ENCODE measurements around the gene LNX1.
"Not testable (repeated sequence)": the region's sequence is repeated elsewhere in the genome, so short reads cannot be mapped to it uniquely, and the experiment has no call there.

LNX1 gene

GRCh38 chr4:53480909-53481308 lies 110.4 kb downstream of the LNX1 start:
- Histone ChIP-seq H3K9me3 (ENCODE audit: control insufficient read depth, insufficient read depth, low read depth, low read length) (no peaks in the 10 kb centered on the region), H3K27me3 (ENCODE audit: control insufficient read depth, insufficient read depth, low read length) (no peaks in the 10 kb centered on the region), H3K4me1 (ENCODE audit: control insufficient read depth, insufficient read depth, low read length) (peaks cover 37% of the 10 kb centered on the region), H3K27ac (ENCODE audit: low read depth, low read length) (no peak overlapping the region), H3K4me3 (ENCODE audit: low read depth, low read length) (no peak overlapping the region), H3K36me3 (ENCODE audit: control insufficient read depth, insufficient read depth, low read length) (no peaks in the 10 kb centered on the region), H3K9ac (ENCODE audit: low read length) (no peak overlapping the region)

GRCh38 chr4:53479736-53480525 lies 111.4 kb downstream of the LNX1 start:
- no peaks in the 10 kb centered on the region for H3K9me3 ChIP-seq (ENCODE audit: control insufficient read depth, insufficient read depth, low read depth, low read length)
- peaks cover 43% of the 10 kb centered on the region for H3K4me1 ChIP-seq (ENCODE audit: control insufficient read depth, insufficient read depth, low read length)
- no peaks in the 10 kb centered on the region for H3K27me3 ChIP-seq (ENCODE audit: control insufficient read depth, insufficient read depth, low read length)
- no peaks in the 10 kb centered on the region for H3K36me3 ChIP-seq (ENCODE audit: control insufficient read depth, insufficient read depth, low read length)
- no peak overlapping the region for H3K4me3 ChIP-seq (ENCODE audit: low read depth, low read length)
- H3K9ac ChIP-seq (ENCODE audit: low read length) = no peak overlapping the region
- H3K27ac ChIP-seq (ENCODE audit: low read depth, low read length) = no peak overlapping the region

- Histone ChIP-seq H3K4me1 (ENCODE audit: control insufficient read depth, insufficient read depth, low read length) (peaks cover 43% of the 10 kb centered on the region), H3K9me3 (ENCODE audit: control insufficient read depth, insufficient read depth, low read depth, low read length) (no peaks in the 10 kb centered on the region), H3K36me3 (ENCODE audit: control insufficient read depth, insufficient read depth, low read length) (no peaks in the 10 kb centered on the region), H3K4me3 (ENCODE audit: low read depth, low read length) (no peak overlapping the region), H3K27ac (ENCODE audit: low read depth, low read length) (no peak overlapping the region), H3K9ac (ENCODE audit: low read length) (no peak overlapping the region), H3K27me3 (ENCODE audit: control insufficient read depth, insufficient read depth, low read length) (no peaks in the 10 kb centered on the region)
Measured at GRCh38 chr4:53478671-53479456, 112.4 kb downstream of the LNX1 start.

GRCh38 chr4:53477636-53478035 lies 113.7 kb downstream of the LNX1 start:
- H3K4me3 ChIP-seq (ENCODE audit: low read depth, low read length) = no peak overlapping the region
- H3K27ac ChIP-seq (ENCODE audit: low read depth, low read length) = 0 out of 2 replicates have a peak overlapping the region, but pooled peaks have one; percentile 34
- no peak overlapping the region for H3K9ac ChIP-seq (ENCODE audit: low read length)

GRCh38 chr4:53477038-53477565 lies 114.2 kb downstream of the LNX1 start:
- Histone ChIP-seq H3K9ac (ENCODE audit: low read length) (peak overlapping the region; percentile 9), H3K9me3 (ENCODE audit: control insufficient read depth, insufficient read depth, low read depth, low read length) (no peaks in the 10 kb centered on the region), H3K36me3 (ENCODE audit: control insufficient read depth, insufficient read depth, low read length) (no peaks in the 10 kb centered on the region), H3K27ac (ENCODE audit: low read depth, low read length) (peak overlapping the region; percentile 34; the same call in 1 of the 2 replicates), H3K4me1 (ENCODE audit: control insufficient read depth, insufficient read depth, low read length) (peaks cover 43% of the 10 kb centered on the region), H3K27me3 (ENCODE audit: control insufficient read depth, insufficient read depth, low read length) (no peaks in the 10 kb centered on the region), H3K4me3 (ENCODE audit: low read depth, low read length) (no peak overlapping the region; the same call in 1 of the 2 replicates)

More at GRCh38 chr4:53477636-53478035, 113.7 kb downstream of the LNX1 start:
- no peaks in the 10 kb centered on the region for H3K27me3 ChIP-seq (ENCODE audit: control insufficient read depth, insufficient read depth, low read length)
- peaks cover 43% of the 10 kb centered on the region for H3K4me1 ChIP-seq (ENCODE audit: control insufficient read depth, insufficient read depth, low read length)
- no peaks in the 10 kb centered on the region for H3K9me3 ChIP-seq (ENCODE audit: control insufficient read depth, insufficient read depth, low read depth, low read length)
- H3K36me3 ChIP-seq (ENCODE audit: control insufficient read depth, insufficient read depth, low read length) = no peaks in the 10 kb centered on the region

GRCh38 chr4:53476232-53477037 lies 114.9 kb downstream of the LNX1 start:
- Histone ChIP-seq H3K9ac (ENCODE audit: low read length) (no peak overlapping the region), H3K4me3 (ENCODE audit: low read depth, low read length) (no peak overlapping the region; the same call in 1 of the 2 replicates), H3K4me1 (ENCODE audit: control insufficient read depth, insufficient read depth, low read length) (peaks cover 43% of the 10 kb centered on the region), H3K27me3 (ENCODE audit: control insufficient read depth, insufficient read depth, low read length) (no peaks in the 10 kb centered on the region), H3K27ac (ENCODE audit: low read depth, low read length) (no peak overlapping the region; the same call in 1 of the 2 replicates), H3K9me3 (ENCODE audit: control insufficient read depth, insufficient read depth, low read depth, low read length) (no peaks in the 10 kb centered on the region), H3K36me3 (ENCODE audit: control insufficient read depth, insufficient read depth, low read length) (no peaks in the 10 kb centered on the region)

- not testable (repeated sequence) for H3K4me3 ChIP-seq (ENCODE audit: low read depth, low read length); H3K27me3 ChIP-seq (ENCODE audit: control insufficient read depth, insufficient read depth, low read length); H3K27ac ChIP-seq (ENCODE audit: low read depth, low read length); H3K4me1 ChIP-seq (ENCODE audit: control insufficient read depth, insufficient read depth, low read length); H3K9ac ChIP-seq (ENCODE audit: low read length)
- Histone ChIP-seq H3K36me3 (ENCODE audit: control insufficient read depth, insufficient read depth, low read length) (peaks cover 15% of the 10 kb centered on the region), H3K9me3 (ENCODE audit: control insufficient read depth, insufficient read depth, low read depth, low read length) (peaks cover 15% of the 10 kb centered on the region)
Measured at GRCh38 chr4:53466576-53466975, 124.7 kb downstream of the LNX1 start.

GRCh38 chr4:53465891-53466290 lies 125.4 kb downstream of the LNX1 start:
- Histone ChIP-seq H3K9ac (ENCODE audit: low read length) (no peak overlapping the region), H3K9me3 (ENCODE audit: control insufficient read depth, insufficient read depth, low read depth, low read length) (peaks cover 15% of the 10 kb centered on the region), H3K36me3 (ENCODE audit: control insufficient read depth, insufficient read depth, low read length) (peaks cover 21% of the 10 kb centered on the region), H3K27ac (ENCODE audit: low read depth, low read length) (no peak overlapping the region), H3K4me1 (ENCODE audit: control insufficient read depth, insufficient read depth, low read length) (no peaks in the 10 kb centered on the region), H3K27me3 (ENCODE audit: control insufficient read depth, insufficient read depth, low read length) (no peaks in the 10 kb centered on the region), H3K4me3 (ENCODE audit: low read depth, low read length) (no peak overlapping the region)

GRCh38 chr4:53465281-53465680 lies 126.0 kb downstream of the LNX1 start:
- Histone ChIP-seq H3K9ac (ENCODE audit: low read length) (no peak overlapping the region), H3K27me3 (ENCODE audit: control insufficient read depth, insufficient read depth, low read length) (no peaks in the 10 kb centered on the region), H3K27ac (ENCODE audit: low read depth, low read length) (no peak overlapping the region), H3K9me3 (ENCODE audit: control insufficient read depth, insufficient read depth, low read depth, low read length) (peaks cover 15% of the 10 kb centered on the region), H3K4me3 (ENCODE audit: low read depth, low read length) (no peak overlapping the region), H3K4me1 (ENCODE audit: control insufficient read depth, insufficient read depth, low read length) (no peaks in the 10 kb centered on the region), H3K36me3 (ENCODE audit: control insufficient read depth, insufficient read depth, low read length) (peaks cover 27% of the 10 kb centered on the region)

GRCh38 chr4:53463340-53463739 lies 127.9 kb downstream of the LNX1 start:
- Histone ChIP-seq H3K4me1 (ENCODE audit: control insufficient read depth, insufficient read depth, low read length) (no peaks in the 10 kb centered on the region), H3K36me3 (ENCODE audit: control insufficient read depth, insufficient read depth, low read length) (peaks cover 47% of the 10 kb centered on the region), H3K27me3 (ENCODE audit: control insufficient read depth, insufficient read depth, low read length) (no peaks in the 10 kb centered on the region), H3K4me3 (ENCODE audit: low read depth, low read length) (no peak overlapping the region), H3K9ac (ENCODE audit: low read length) (no peak overlapping the region), H3K27ac (ENCODE audit: low read depth, low read length) (no peak overlapping the region), H3K9me3 (ENCODE audit: control insufficient read depth, insufficient read depth, low read depth, low read length) (peaks cover 15% of the 10 kb centered on the region)
